ENCODE data around the gene SSTR3. TPM values are rescaled to one million over a fixed set of nuclear protein-coding genes. Genes with fewer than 3 reads are reported as not detected.

SSTR3 gene
- total and polyA plus RNA-seq, 2 donors from 2014 or later: 0.13 to 0.56 TPM

- no peak for TF ChIP-seq CTCF (IDR thresholded peaks at IDR 0.05; ENCODE audit: borderline replicate concordance, extremely low read depth, insufficient read depth)
- H3K9ac ChIP-seq (ENCODE audit: low read length in 3 of 3): peak overlapping the region in 1 of 3 donors; percentile 60
- H3K36me3 ChIP-seq (ENCODE audit: control insufficient read depth in 2 of 3, insufficient read depth in 3 of 3, low read length in 3 of 3): no peaks in the 10 kb centered on the region
- H3K4me1 ChIP-seq (ENCODE audit: control insufficient read depth in 2 of 3, insufficient read depth in 2 of 3, low read depth in 1 of 3, low read length in 3 of 3): peaks cover 0 to 23% (median 9%) of the 10 kb centered on the region in 3 donors
- no peak overlapping the region for H3K4me3 ChIP-seq (ENCODE audit: low read length in 3 of 3)
- H3K27ac ChIP-seq (ENCODE audit: low read depth in 2 of 2, low read length in 2 of 2): no peak overlapping the region
- no peaks in the 10 kb centered on the region for H3K9me3 ChIP-seq (ENCODE audit: control insufficient read depth in 2 of 3, insufficient read depth in 1 of 3, low read length in 3 of 3)
- FAIRE-seq (no peak), DNase-seq (no peak)
- no peaks in the 10 kb centered on the region for H3K27me3 ChIP-seq (ENCODE audit: control insufficient read depth, insufficient read depth, low read length)
- intact Hi-C loops (cut with DNase I): no loop called here
Observed at GRCh38 chr22:37177755-37178154, 34.5 kb downstream of the SSTR3 start.

GRCh38 chr22:37177221-37177620, 35.1 kb downstream of the SSTR3 start:
- Histone ChIP-seq H3K4me3 (ENCODE audit: low read length in 3 of 3) (no peak overlapping the region), H3K4me1 (ENCODE audit: control insufficient read depth in 2 of 3, insufficient read depth in 2 of 3, low read depth in 1 of 3, low read length in 3 of 3) (peaks cover 0 to 23% (median 9%) of the 10 kb centered on the region in 3 donors), H3K27ac (ENCODE audit: low read depth in 2 of 2, low read length in 2 of 2) (peak overlapping the region in 1 of 2 donors; percentile 0), H3K36me3 (ENCODE audit: control insufficient read depth in 2 of 3, insufficient read depth in 3 of 3, low read length in 3 of 3) (no peaks in the 10 kb centered on the region), H3K9ac (ENCODE audit: low read length in 3 of 3) (no peak overlapping the region), H3K27me3 (ENCODE audit: control insufficient read depth, insufficient read depth, low read length) (no peaks in the 10 kb centered on the region), H3K9me3 (ENCODE audit: control insufficient read depth in 2 of 3, insufficient read depth in 1 of 3, low read length in 3 of 3) (no peaks in the 10 kb centered on the region)
- DNase-seq (peak in 2 of 5 donors; percentile 34 to 45), FAIRE-seq (no peak)
- intact Hi-C loops (cut with DNase I): no loop called here
- no peak for TF ChIP-seq CTCF (IDR thresholded peaks at IDR 0.05; ENCODE audit: borderline replicate concordance, extremely low read depth, insufficient read depth)

GRCh38 chr22:37176464-37177061, 35.7 kb downstream of the SSTR3 start:
- Histone ChIP-seq H3K4me3 (ENCODE audit: low read length in 3 of 3) (no peak overlapping the region), H3K9ac (ENCODE audit: low read length in 3 of 3) (no peak overlapping the region), H3K27me3 (ENCODE audit: control insufficient read depth, insufficient read depth, low read length) (no peaks in the 10 kb centered on the region), H3K9me3 (ENCODE audit: control insufficient read depth in 2 of 3, insufficient read depth in 1 of 3, low read length in 3 of 3) (no peaks in the 10 kb centered on the region), H3K4me1 (ENCODE audit: control insufficient read depth in 2 of 3, insufficient read depth in 2 of 3, low read depth in 1 of 3, low read length in 3 of 3) (peaks cover 0 to 23% (median 9%) of the 10 kb centered on the region in 3 donors), H3K36me3 (ENCODE audit: control insufficient read depth in 2 of 3, insufficient read depth in 3 of 3, low read length in 3 of 3) (no peaks in the 10 kb centered on the region), H3K27ac (ENCODE audit: low read depth in 2 of 2, low read length in 2 of 2) (peak overlapping the region; percentile 0 to 71)
- no peak for TF ChIP-seq CTCF (IDR thresholded peaks at IDR 0.05; ENCODE audit: borderline replicate concordance, extremely low read depth, insufficient read depth)
- intact Hi-C loops (cut with DNase I): no loop called here
- FAIRE-seq (no peak), DNase-seq (peak; percentile 62 to 94 (median 78))

Measured in kidney (tissue), 14 donors.